HL-60 (cell line): ENCODE results near the gene EGFR.

Source experiments
- REST ChIP-seq: IDR thresholded peaks from 2 replicates; pipeline ENCODE4 v1.6.1; 2012; ENCODE audit warnings: low read depth; ENCODE audit not compliant: insufficient replicate concordance
- TF ChIP-seq, protein P1 (sequence below): IDR thresholded peaks from one replicate; pipeline ENCODE4 v1.5.1; 2011; ENCODE audit warnings: low read length, control low read depth, inconsistent platforms; ENCODE audit not compliant: insufficient read depth

DNA sequence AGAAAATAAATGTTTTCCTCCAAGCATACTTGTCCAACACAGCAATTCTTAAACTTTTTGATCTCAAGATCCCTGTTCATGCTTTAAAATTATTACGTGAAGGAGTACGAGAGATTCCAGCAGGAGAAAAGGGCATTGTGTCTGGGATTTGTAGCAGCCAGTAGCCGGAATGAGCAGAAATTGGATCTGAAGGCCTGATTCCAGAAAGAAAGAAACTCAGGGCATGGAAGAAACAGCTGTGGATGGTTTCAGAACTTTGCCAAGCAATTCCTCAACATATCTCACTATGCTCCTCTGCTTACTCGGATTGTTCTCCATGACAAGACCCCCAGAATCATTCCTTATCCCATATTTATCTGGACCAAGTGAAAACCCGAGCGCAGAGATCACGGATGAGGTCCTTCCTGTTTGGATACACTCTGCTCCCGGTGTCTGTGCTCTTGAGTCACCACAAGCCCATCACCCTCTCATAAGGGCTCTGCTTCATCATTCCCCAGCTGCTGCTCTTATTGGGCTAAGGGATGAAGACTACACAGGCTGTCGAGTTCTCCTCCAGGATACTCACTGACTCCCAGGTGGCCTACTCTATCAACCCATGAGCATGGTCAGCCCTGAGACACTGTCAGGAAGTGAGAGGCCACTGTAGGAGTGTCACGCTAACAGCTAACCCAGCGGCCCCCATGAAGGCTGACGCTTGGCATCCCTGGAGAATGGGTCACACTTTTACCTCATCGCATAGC lies 225.4 kb downstream of the EGFR start:
- TF ChIP-seq, protein P1, sequence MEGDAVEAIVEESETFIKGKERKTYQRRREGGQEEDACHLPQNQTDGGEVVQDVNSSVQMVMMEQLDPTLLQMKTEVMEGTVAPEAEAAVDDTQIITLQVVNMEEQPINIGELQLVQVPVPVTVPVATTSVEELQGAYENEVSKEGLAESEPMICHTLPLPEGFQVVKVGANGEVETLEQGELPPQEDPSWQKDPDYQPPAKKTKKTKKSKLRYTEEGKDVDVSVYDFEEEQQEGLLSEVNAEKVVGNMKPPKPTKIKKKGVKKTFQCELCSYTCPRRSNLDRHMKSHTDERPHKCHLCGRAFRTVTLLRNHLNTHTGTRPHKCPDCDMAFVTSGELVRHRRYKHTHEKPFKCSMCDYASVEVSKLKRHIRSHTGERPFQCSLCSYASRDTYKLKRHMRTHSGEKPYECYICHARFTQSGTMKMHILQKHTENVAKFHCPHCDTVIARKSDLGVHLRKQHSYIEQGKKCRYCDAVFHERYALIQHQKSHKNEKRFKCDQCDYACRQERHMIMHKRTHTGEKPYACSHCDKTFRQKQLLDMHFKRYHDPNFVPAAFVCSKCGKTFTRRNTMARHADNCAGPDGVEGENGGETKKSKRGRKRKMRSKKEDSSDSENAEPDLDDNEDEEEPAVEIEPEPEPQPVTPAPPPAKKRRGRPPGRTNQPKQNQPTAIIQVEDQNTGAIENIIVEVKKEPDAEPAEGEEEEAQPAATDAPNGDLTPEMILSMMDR = no peak
- TF ChIP-seq REST = no peak
